ENCODE data around the gene RAB35. TPM values are rescaled to one million over a fixed set of nuclear protein-coding genes. Genes with fewer than 3 reads are reported as not detected.

RAB35 gene
- total RNA-seq, 1 experiment from 2014 or later, result 52.8 TPM

- no peaks in the 10 kb centered on the region for H3F3A ChIP-seq (ENCODE audit: low read length, unreplicated experiment)
- peaks cover 16% of the 10 kb centered on the region for H3K36me3 ChIP-seq (ENCODE audit: low read depth, low read length)
- H3K4me2 ChIP-seq (ENCODE audit: low read length), result no peak overlapping the region
- H3K79me2 ChIP-seq (ENCODE audit: low read length), result no peaks in the 10 kb centered on the region
- ATAC-seq (no peak), DNase-seq (no peak)
- CTCF ChIA-PET, result no interaction called here
- TF ChIP-seq CTCF (conservative IDR thresholded peaks at IDR 0.05; ENCODE audit: low read depth, low read length), result no peak
- no peak for TF ChIP-seq EZH2phosphoT487 (IDR thresholded peaks at IDR 0.05; ENCODE audit: borderline replicate concordance, low read length)
- TF ChIP-seq EZH2 (IDR thresholded peaks at IDR 0.05; ENCODE audit: low read length, unreplicated experiment), result no peak
- no peak overlapping the region for H3K27ac ChIP-seq (ENCODE audit: low read length)
- peaks cover 10% of the 10 kb centered on the region for H3K4me1 ChIP-seq (ENCODE audit: insufficient read depth, low read length)
- H3K27me3 ChIP-seq (ENCODE audit: low read length), result no peaks in the 10 kb centered on the region
- no peaks in the 10 kb centered on the region for H3K9me3 ChIP-seq (ENCODE audit: low read length)
- H3K9ac ChIP-seq (ENCODE audit: low read length), result no peak overlapping the region
- no peaks in the 10 kb centered on the region for H4K20me1 ChIP-seq (ENCODE audit: low read length)
- no peaks in the 10 kb centered on the region for H3K9me2 ChIP-seq (replicated peaks; ENCODE audit: low read length)
- H3K4me3 ChIP-seq (ENCODE audit: low read length), result no peak overlapping the region
- POLR2A ChIA-PET (ENCODE audit: unreplicated experiment), result no interaction called here
- no peak overlapping the region for H2AFZ ChIP-seq (ENCODE audit: low read length)
- intact Hi-C loops (cut with micrococcal nuclease), result no loop called here
- BruUV-seq (replicated peaks), result TSS peak; percentile 1
Observed at GRCh38 chr12:120091371-120092090, 25.0 kb downstream of the RAB35 start.

- TF ChIP-seq EZH2 (IDR thresholded peaks at IDR 0.05; ENCODE audit: low read length, unreplicated experiment) (no peak), EZH2phosphoT487 (IDR thresholded peaks at IDR 0.05; ENCODE audit: borderline replicate concordance, low read length) (no peak), CTCF (conservative IDR thresholded peaks at IDR 0.05; ENCODE audit: low read depth, low read length) (no peak)
- no peak for ATAC-seq
- intact Hi-C loops (cut with micrococcal nuclease), result no loop called here
- Histone ChIP-seq H3K9me2 (replicated peaks; ENCODE audit: low read length) (no peaks in the 10 kb centered on the region), H3K4me2 (ENCODE audit: low read length) (no peak overlapping the region), H3F3A (ENCODE audit: low read length, unreplicated experiment) (no peaks in the 10 kb centered on the region), H4K20me1 (ENCODE audit: low read length) (no peaks in the 10 kb centered on the region), H3K79me2 (ENCODE audit: low read length) (no peaks in the 10 kb centered on the region), H3K4me1 (ENCODE audit: insufficient read depth, low read length) (peaks cover 16% of the 10 kb centered on the region), H2AFZ (ENCODE audit: low read length) (no peak overlapping the region), H3K4me3 (ENCODE audit: low read length) (no peak overlapping the region), H3K9ac (ENCODE audit: low read length) (no peak overlapping the region), H3K9me3 (ENCODE audit: low read length) (no peaks in the 10 kb centered on the region), H3K27me3 (ENCODE audit: low read length) (no peaks in the 10 kb centered on the region), H3K27ac (ENCODE audit: low read length) (no peak overlapping the region), H3K36me3 (ENCODE audit: low read depth, low read length) (peaks cover 8% of the 10 kb centered on the region; the same call in 1 of the 2 replicates)
- no peak for DNase-seq
- no TSS peak for BruUV-seq (replicated peaks)
- POLR2A ChIA-PET (ENCODE audit: unreplicated experiment), result no interaction called here
- CTCF ChIA-PET, result no interaction called here
Observed at GRCh38 chr12:120090626-120091295, 25.8 kb downstream of the RAB35 start.

GRCh38 chr12:120090206-120090605, 26.3 kb downstream of the RAB35 start:
- Histone ChIP-seq H3K4me2 (ENCODE audit: low read length) (no peak overlapping the region), H3K36me3 (ENCODE audit: low read depth, low read length) (peaks cover 7% of the 10 kb centered on the region; the same call in 1 of the 2 replicates), H3K27me3 (ENCODE audit: low read length) (no peaks in the 10 kb centered on the region), H3K9me3 (ENCODE audit: low read length) (no peaks in the 10 kb centered on the region), H3K27ac (ENCODE audit: low read length) (no peak overlapping the region), H3K4me3 (ENCODE audit: low read length) (no peak overlapping the region), H3F3A (ENCODE audit: low read length, unreplicated experiment) (no peaks in the 10 kb centered on the region), H3K9me2 (replicated peaks; ENCODE audit: low read length) (no peaks in the 10 kb centered on the region), H3K79me2 (ENCODE audit: low read length) (no peaks in the 10 kb centered on the region), H4K20me1 (ENCODE audit: low read length) (no peaks in the 10 kb centered on the region), H3K4me1 (ENCODE audit: insufficient read depth, low read length) (peaks cover 16% of the 10 kb centered on the region), H2AFZ (ENCODE audit: low read length) (no peak overlapping the region), H3K9ac (ENCODE audit: low read length) (no peak overlapping the region)
- intact Hi-C loops (cut with micrococcal nuclease), result no loop called here
- DNase-seq (no peak), ATAC-seq (no peak)
- TF ChIP-seq EZH2 (IDR thresholded peaks at IDR 0.05; ENCODE audit: low read length, unreplicated experiment), result no peak
- no peak for TF ChIP-seq CTCF (conservative IDR thresholded peaks at IDR 0.05; ENCODE audit: low read depth, low read length)
- no peak for TF ChIP-seq EZH2phosphoT487 (IDR thresholded peaks at IDR 0.05; ENCODE audit: borderline replicate concordance, low read length)
- BruUV-seq (replicated peaks), result no TSS peak
- ChIA-PET POLR2A (ENCODE audit: unreplicated experiment) (no interaction called here), CTCF (interaction anchor here (0.5 kb wide), 1 partner anchor 101 kb away, joined by 3 read pairs; the partner anchor contains the start of gene BICDL1)
